NT2/D1 (cell line): Measurements from ENCODE around the gene NTRK3.

ENCODE experiments used
- DNase-seq: peaks from one replicate; pipeline ENCODE4 v3.0.0-alpha.2; 2011; ENCODE audit warnings: low read depth, low spot score
- H3K27me3 ChIP-seq: 2 replicates; pipeline ENCODE4 v1.6.0; 2011; ENCODE audit warnings: mild to moderate bottlenecking; ENCODE audit not compliant: insufficient read length, insufficient read depth
- H3K36me3 ChIP-seq: 2 replicates; pipeline ENCODE4 v1.6.1; 2011; ENCODE audit warnings: mild to moderate bottlenecking, low read length, mixed read lengths; ENCODE audit not compliant: insufficient read depth, insufficient read length
- H3K4me1 ChIP-seq: 2 replicates; pipeline ENCODE4 v1.5.1; 2011; ENCODE audit not compliant: insufficient read depth, insufficient read length
- H3K4me3 ChIP-seq: 2 replicates; pipeline ENCODE4 v1.5.1; 2011; ENCODE audit warnings: low read depth; ENCODE audit not compliant: insufficient read length
- H3K9ac ChIP-seq: 2 replicates; pipeline ENCODE4 v1.6.0; 2011; ENCODE audit warnings: low read depth; ENCODE audit not compliant: insufficient read length
- H3K9me3 ChIP-seq: 2 replicates; pipeline ENCODE4 v1.5.1; 2011; ENCODE audit warnings: mild to moderate bottlenecking, low read length; ENCODE audit not compliant: insufficient read depth
- SUZ12 ChIP-seq: IDR thresholded peaks from 2 replicates; pipeline ENCODE4 v1.6.1; 2011; ENCODE audit not compliant: insufficient read length, insufficient read depth; ENCODE audit errors: extremely low read depth
- YY1 ChIP-seq: IDR thresholded peaks from 2 replicates; pipeline ENCODE4 v1.6.1; 2011; ENCODE audit not compliant: insufficient read length, insufficient read depth
- ZNF274 ChIP-seq: IDR thresholded peaks from 2 replicates; pipeline ENCODE4 v1.6.1; 2011; ENCODE audit warnings: mild to moderate bottlenecking, low read depth, low read length

The NTRK3 gene

DNA sequence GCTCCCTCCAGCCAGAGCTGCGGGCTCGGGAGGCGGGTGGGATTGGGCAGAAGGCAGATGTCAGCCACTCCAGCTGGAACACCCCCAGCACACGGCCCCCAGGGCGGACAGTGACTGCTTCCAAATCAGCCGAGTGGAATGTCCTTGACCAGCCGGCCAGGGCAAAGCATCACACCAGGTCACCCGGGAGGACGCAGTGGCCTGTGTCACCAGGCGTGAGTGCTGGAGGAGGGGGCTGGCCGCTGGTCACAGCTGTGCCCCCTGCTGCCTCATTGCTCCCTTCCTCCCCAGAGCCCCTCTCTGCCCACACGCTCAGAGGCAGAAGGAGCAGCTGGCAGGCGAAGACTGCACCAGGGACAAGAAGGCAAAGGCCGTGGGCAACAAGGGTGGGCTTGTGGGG is 33.5 kb downstream of the NTRK3 start:
- TF ChIP-seq ZNF274 (no peak), YY1 (no peak), SUZ12 (no peak)
- DNase-seq, result no peak
- no peak overlapping the region for H3K4me3 ChIP-seq

DNA sequence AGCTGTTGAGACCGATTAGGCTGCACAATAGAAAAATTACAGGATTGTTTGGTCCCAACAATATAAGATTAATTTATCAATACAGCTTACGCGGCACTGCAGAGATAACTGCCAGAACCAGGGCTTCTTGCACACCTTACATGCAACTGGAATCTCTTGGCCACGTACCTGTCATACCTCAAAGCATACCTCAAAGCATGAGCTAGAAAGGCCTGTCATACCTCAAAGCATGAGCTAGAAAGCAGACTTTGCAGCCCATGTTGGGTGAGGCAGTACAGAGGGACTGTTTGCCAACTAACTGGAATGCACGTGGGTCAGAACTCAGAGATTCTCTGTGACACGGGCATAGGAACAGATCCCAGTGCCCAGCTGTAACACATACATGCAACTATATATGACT is 34.7 kb downstream of the NTRK3 start:
- no peak overlapping the region for H3K9ac ChIP-seq
- DNase-seq, result no peak
- H3K4me3 ChIP-seq, result no peak overlapping the region
- H3K4me1 ChIP-seq, result no peaks in the 10 kb centered on the region
- no peak for TF ChIP-seq ZNF274
- no peak for TF ChIP-seq YY1
- no peak for TF ChIP-seq SUZ12
- H3K36me3 ChIP-seq, result no peaks in the 10 kb centered on the region
- H3K9me3 ChIP-seq, result no peaks in the 10 kb centered on the region
- no peaks in the 10 kb centered on the region for H3K27me3 ChIP-seq

More for the DNA sequence above, 33.5 kb downstream of the NTRK3 start:
- no peaks in the 10 kb centered on the region for H3K36me3 ChIP-seq
- H3K27me3 ChIP-seq, result no peaks in the 10 kb centered on the region
- H3K9ac ChIP-seq, result no peak overlapping the region
- no peaks in the 10 kb centered on the region for H3K4me1 ChIP-seq
- H3K9me3 ChIP-seq, result no peaks in the 10 kb centered on the region

GRCh38 chr15:88220443-88221335 is 35.9 kb downstream of the NTRK3 start:
- Histone ChIP-seq H3K27me3 (no peaks in the 10 kb centered on the region), H3K9me3 (no peaks in the 10 kb centered on the region), H3K4me1 (no peaks in the 10 kb centered on the region), H3K9ac (no peak overlapping the region), H3K36me3 (no peaks in the 10 kb centered on the region), H3K4me3 (no peak overlapping the region)
- TF ChIP-seq YY1, result no peak
- TF ChIP-seq SUZ12, result no peak
- no peak for TF ChIP-seq ZNF274
- DNase-seq, result no peak

DNA sequence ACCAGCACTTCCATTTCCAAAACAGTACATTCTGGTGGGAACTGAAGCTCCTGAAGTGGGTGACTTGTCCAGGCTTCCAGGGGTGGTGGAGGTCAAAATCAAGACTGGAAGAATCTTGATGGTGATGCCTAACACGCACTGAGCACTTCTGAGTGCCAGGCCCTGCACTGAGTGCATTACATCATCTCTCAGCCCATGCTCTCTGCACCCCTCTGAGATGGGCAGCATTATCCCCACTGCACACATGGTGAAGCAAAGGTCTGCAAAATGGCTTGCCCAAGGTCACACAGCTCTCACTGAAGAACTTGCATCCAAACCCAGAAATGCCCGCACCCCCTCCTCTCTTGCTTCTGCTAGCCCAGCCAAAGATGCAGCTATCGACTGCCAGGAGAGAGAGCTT is 36.9 kb downstream of the NTRK3 start:
- Histone ChIP-seq H3K9ac (no peak overlapping the region), H3K27me3 (no peaks in the 10 kb centered on the region), H3K9me3 (no peaks in the 10 kb centered on the region), H3K4me1 (peaks cover 6% of the 10 kb centered on the region), H3K4me3 (no peak overlapping the region), H3K36me3 (no peaks in the 10 kb centered on the region)
- no peak for DNase-seq
- no peak for TF ChIP-seq SUZ12
- no peak for TF ChIP-seq ZNF274
- no peak for TF ChIP-seq YY1

DNA sequence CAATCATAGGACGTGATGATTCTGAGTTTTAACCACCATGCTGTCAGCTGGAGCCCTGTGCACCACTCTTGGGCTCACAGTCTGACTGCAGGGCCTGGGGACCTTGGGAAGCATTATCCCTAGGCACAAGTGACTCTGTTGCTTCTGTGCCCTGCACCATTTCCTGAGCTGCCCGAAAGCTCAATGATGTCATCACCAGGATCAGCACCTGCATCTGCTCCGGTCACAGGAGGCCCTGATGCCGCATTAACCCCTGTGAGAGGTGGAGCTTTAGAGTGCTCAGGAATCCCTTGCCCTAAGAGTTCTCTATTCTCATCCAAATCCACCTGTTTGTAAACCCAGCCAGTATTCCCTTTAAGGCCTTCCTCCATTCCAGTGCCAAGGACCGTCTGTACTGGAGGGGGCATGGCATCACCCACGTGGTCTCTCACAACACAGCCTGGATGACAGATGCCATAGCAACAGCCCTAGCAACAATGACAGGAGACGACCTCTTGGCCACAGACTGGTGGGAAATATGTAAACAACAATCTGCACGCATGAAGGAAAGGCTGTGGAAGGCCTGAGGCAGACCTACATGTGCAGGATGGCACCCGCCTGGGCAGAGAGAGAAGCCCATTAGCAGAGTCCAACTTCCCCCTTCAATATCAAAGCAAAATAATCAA is 37.9 kb downstream of the NTRK3 start:
- no peaks in the 10 kb centered on the region for H3K36me3 ChIP-seq
- DNase-seq, result no peak
- peaks cover 6% of the 10 kb centered on the region for H3K4me1 ChIP-seq
- no peaks in the 10 kb centered on the region for H3K9me3 ChIP-seq
- H3K9ac ChIP-seq, result no peak overlapping the region
- H3K4me3 ChIP-seq, result no peak overlapping the region
- H3K27me3 ChIP-seq, result no peaks in the 10 kb centered on the region
- no peak for TF ChIP-seq SUZ12
- TF ChIP-seq YY1, result no peak
- TF ChIP-seq ZNF274, result no peak

- no peaks in the 10 kb centered on the region for H3K27me3 ChIP-seq
- DNase-seq, result no peak
- H3K36me3 ChIP-seq, result no peaks in the 10 kb centered on the region
- H3K9ac ChIP-seq, result no peak overlapping the region
- H3K9me3 ChIP-seq, result no peaks in the 10 kb centered on the region
- H3K4me3 ChIP-seq, result no peak overlapping the region
- H3K4me1 ChIP-seq, result peaks cover 6% of the 10 kb centered on the region
- TF ChIP-seq SUZ12 (no peak), YY1 (no peak), ZNF274 (no peak)
Observed at GRCh38 chr15:88215066-88215648, 41.4 kb downstream of the NTRK3 start.

DNA sequence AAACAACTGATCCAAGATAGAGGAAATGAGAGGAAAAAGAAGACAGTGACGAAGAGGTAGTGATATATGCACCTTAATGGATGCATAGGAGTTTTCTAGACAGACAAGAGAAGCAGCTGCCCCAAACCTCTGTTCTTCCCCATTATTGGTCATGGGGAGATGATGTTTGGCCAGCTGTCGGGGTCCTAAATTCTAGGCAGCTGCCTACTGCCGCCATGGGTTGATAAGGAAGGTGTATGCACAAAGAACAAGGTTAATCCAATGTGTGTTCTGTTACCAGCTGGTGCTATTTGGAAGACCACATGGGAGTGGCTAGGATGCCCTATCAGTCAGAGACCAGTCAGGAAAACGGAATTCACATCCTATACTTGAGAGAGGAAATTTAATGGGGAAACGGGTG is 47.4 kb downstream of the NTRK3 start:
- Histone ChIP-seq H3K4me1 (no peaks in the 10 kb centered on the region), H3K4me3 (no peak overlapping the region), H3K9me3 (no peaks in the 10 kb centered on the region), H3K9ac (no peak overlapping the region), H3K36me3 (no peaks in the 10 kb centered on the region), H3K27me3 (no peaks in the 10 kb centered on the region)
- no peak for TF ChIP-seq YY1
- TF ChIP-seq SUZ12, result no peak
- DNase-seq, result no peak
